Measurements from ENCODE around the gene SLC22A4. TPM values are rescaled to one million over a fixed set of nuclear protein-coding genes. Genes with fewer than 3 reads are reported as not detected.

SLC22A4 gene
- total RNA-seq, 1 donor from 2014 or later, result 2.1 TPM

- no peak for DNase-seq (ENCODE audit: low spot score in 2 of 2, unreplicated experiment in 2 of 2)
- H3K27me3 Mint-ChIP-seq (ENCODE audit: low read depth), result no peaks in the 10 kb centered on the region
- peaks cover 15% of the 10 kb centered on the region for H3K36me3 Mint-ChIP-seq
- TF ChIP-seq, protein P1, sequence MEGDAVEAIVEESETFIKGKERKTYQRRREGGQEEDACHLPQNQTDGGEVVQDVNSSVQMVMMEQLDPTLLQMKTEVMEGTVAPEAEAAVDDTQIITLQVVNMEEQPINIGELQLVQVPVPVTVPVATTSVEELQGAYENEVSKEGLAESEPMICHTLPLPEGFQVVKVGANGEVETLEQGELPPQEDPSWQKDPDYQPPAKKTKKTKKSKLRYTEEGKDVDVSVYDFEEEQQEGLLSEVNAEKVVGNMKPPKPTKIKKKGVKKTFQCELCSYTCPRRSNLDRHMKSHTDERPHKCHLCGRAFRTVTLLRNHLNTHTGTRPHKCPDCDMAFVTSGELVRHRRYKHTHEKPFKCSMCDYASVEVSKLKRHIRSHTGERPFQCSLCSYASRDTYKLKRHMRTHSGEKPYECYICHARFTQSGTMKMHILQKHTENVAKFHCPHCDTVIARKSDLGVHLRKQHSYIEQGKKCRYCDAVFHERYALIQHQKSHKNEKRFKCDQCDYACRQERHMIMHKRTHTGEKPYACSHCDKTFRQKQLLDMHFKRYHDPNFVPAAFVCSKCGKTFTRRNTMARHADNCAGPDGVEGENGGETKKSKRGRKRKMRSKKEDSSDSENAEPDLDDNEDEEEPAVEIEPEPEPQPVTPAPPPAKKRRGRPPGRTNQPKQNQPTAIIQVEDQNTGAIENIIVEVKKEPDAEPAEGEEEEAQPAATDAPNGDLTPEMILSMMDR (IDR thresholded peaks at IDR 0.05; ENCODE audit: unreplicated experiment), result no peak
- peaks cover 25% of the 10 kb centered on the region for H3K4me1 Mint-ChIP-seq
- H3K27ac Mint-ChIP-seq, result no peak overlapping the region
- no peaks in the 10 kb centered on the region for H3K9me3 Mint-ChIP-seq
- H3K4me3 Mint-ChIP-seq, result no peak overlapping the region
Observed at GRCh38 chr5:132275367-132276220, 18.6 kb upstream of the SLC22A4 start.

DNA sequence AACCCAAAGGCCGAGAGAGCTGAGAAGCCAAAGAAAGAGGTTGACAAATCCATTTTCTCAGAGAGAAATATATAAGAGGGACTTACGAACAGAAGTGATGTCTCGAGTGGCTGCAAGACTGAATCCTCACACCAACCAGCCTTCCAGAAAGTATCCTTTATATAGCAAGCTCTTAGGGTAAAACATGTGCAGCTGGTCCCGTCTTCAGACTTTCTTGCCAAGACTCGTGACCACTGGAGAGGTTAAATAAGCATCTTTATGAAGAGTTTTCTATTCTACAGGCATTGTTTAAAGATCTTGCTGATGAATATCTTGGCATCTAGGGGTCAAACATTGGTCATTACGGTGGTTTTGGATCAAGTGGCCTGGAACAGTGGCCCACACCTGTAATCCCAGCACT lies 16.9 kb upstream of the SLC22A4 start:
- H3K9me3 Mint-ChIP-seq, result no peaks in the 10 kb centered on the region
- TF ChIP-seq, protein P1 (IDR thresholded peaks at IDR 0.05; ENCODE audit: unreplicated experiment), result no peak
- H3K27ac Mint-ChIP-seq, result no peak overlapping the region
- H3K36me3 Mint-ChIP-seq, result peaks cover 13% of the 10 kb centered on the region
- peaks cover 25% of the 10 kb centered on the region for H3K4me1 Mint-ChIP-seq
- no peaks in the 10 kb centered on the region for H3K27me3 Mint-ChIP-seq (ENCODE audit: low read depth)
- no peak overlapping the region for H3K4me3 Mint-ChIP-seq
- no peak for DNase-seq (ENCODE audit: low spot score in 2 of 2, unreplicated experiment in 2 of 2)

GRCh38 chr5:132277971-132278853 lies 16.0 kb upstream of the SLC22A4 start:
- no peaks in the 10 kb centered on the region for H3K27me3 Mint-ChIP-seq (ENCODE audit: low read depth)
- no peak for DNase-seq (ENCODE audit: low spot score in 2 of 2, unreplicated experiment in 2 of 2)
- H3K27ac Mint-ChIP-seq, result peak overlapping the region; percentile 48
- TF ChIP-seq, protein P1 (IDR thresholded peaks at IDR 0.05; ENCODE audit: unreplicated experiment), result no peak
- peaks cover 5% of the 10 kb centered on the region for H3K36me3 Mint-ChIP-seq
- H3K4me3 Mint-ChIP-seq, result no peak overlapping the region
- peaks cover 20% of the 10 kb centered on the region for H3K4me1 Mint-ChIP-seq
- no peaks in the 10 kb centered on the region for H3K9me3 Mint-ChIP-seq

- Mint-ChIP-seq H3K27me3 (ENCODE audit: low read depth) (no peaks in the 10 kb centered on the region), H3K36me3 (peaks cover 5% of the 10 kb centered on the region), H3K4me3 (no peak overlapping the region), H3K9me3 (no peaks in the 10 kb centered on the region), H3K4me1 (peaks cover 14% of the 10 kb centered on the region), H3K27ac (no peak overlapping the region)
- no peak for DNase-seq (ENCODE audit: low spot score in 2 of 2, unreplicated experiment in 2 of 2)
- TF ChIP-seq, protein P1 (IDR thresholded peaks at IDR 0.05; ENCODE audit: unreplicated experiment), result no peak
Observed at GRCh38 chr5:132279801-132280200, 14.4 kb upstream of the SLC22A4 start.

- H3K4me1 Mint-ChIP-seq, result peaks cover 14% of the 10 kb centered on the region
- no peak overlapping the region for H3K27ac Mint-ChIP-seq
- TF ChIP-seq, protein P1 (IDR thresholded peaks at IDR 0.05; ENCODE audit: unreplicated experiment), result no peak
- H3K27me3 Mint-ChIP-seq (ENCODE audit: low read depth), result no peaks in the 10 kb centered on the region
- no peaks in the 10 kb centered on the region for H3K9me3 Mint-ChIP-seq
- no peaks in the 10 kb centered on the region for H3K36me3 Mint-ChIP-seq
- no peak overlapping the region for H3K4me3 Mint-ChIP-seq
- DNase-seq (ENCODE audit: low spot score in 2 of 2, unreplicated experiment in 2 of 2), result no peak
Observed at GRCh38 chr5:132280371-132281240, 13.6 kb upstream of the SLC22A4 start.
